ENCODE data around the gene MZB1.

DNA sequence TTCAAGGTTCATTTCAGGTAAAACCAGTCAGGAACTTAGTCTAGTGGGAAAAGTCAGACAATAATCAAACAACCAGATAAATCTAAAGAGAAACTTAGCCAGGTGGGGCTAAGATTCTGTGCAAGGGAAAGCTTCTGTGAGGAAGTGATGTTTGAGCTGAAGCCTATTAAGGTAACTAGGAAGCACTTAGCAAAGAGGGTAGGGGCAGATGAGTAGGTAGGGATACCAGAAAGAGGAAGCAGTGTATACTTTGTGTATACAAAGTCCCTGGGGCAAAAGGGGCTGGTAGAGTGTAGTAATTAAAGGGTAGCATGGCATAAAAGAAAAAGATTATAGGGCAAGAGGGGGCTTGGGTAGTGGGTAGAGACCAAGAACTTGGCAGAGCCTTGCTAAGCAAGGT is 17.8 kb upstream of the MZB1 start:
- TF ChIP-seq, protein P1, sequence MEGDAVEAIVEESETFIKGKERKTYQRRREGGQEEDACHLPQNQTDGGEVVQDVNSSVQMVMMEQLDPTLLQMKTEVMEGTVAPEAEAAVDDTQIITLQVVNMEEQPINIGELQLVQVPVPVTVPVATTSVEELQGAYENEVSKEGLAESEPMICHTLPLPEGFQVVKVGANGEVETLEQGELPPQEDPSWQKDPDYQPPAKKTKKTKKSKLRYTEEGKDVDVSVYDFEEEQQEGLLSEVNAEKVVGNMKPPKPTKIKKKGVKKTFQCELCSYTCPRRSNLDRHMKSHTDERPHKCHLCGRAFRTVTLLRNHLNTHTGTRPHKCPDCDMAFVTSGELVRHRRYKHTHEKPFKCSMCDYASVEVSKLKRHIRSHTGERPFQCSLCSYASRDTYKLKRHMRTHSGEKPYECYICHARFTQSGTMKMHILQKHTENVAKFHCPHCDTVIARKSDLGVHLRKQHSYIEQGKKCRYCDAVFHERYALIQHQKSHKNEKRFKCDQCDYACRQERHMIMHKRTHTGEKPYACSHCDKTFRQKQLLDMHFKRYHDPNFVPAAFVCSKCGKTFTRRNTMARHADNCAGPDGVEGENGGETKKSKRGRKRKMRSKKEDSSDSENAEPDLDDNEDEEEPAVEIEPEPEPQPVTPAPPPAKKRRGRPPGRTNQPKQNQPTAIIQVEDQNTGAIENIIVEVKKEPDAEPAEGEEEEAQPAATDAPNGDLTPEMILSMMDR (IDR thresholded peaks at IDR 0.05): no peak
- no peak for TF ChIP-seq POLR2A (IDR thresholded peaks at IDR 0.05)

Measured in esophagus squamous epithelium (tissue), 4 donors.